IPS-20b (cell line): ENCODE data around the gene FABP3.

Source experiments
- H3K27ac ChIP-seq: one replicate; pipeline ENCODE4 v1.5.1; 2013; ENCODE audit warnings: low read length
- H3K27me3 ChIP-seq: 2 replicates; pipeline ENCODE4 v1.6.1; 2013; ENCODE audit warnings: mild to moderate bottlenecking, low read length, inconsistent platforms; ENCODE audit not compliant: insufficient read depth
- H3K36me3 ChIP-seq: 2 replicates; pipeline ENCODE4 v1.6.1; 2013; ENCODE audit warnings: low read depth, mild to moderate bottlenecking, inconsistent platforms, low read length, moderate library complexity; ENCODE audit not compliant: insufficient read depth
- H3K4me1 ChIP-seq: 2 replicates; pipeline ENCODE4 v1.6.1; 2013; ENCODE audit warnings: mild to moderate bottlenecking, control low read depth, inconsistent platforms, low read length, moderate library complexity; ENCODE audit not compliant: insufficient read depth
- H3K4me3 ChIP-seq: 2 replicates; pipeline ENCODE4 v1.5.1; 2013; ENCODE audit warnings: mild to moderate bottlenecking, low read length, inconsistent platforms
- H3K9ac ChIP-seq: 2 replicates; pipeline ENCODE4 v1.6.1; 2013; ENCODE audit warnings: low read depth, mild to moderate bottlenecking, inconsistent platforms, low read length, moderate library complexity
- H3K9me3 ChIP-seq: 2 replicates; pipeline ENCODE4 v1.6.1; 2013; ENCODE audit warnings: mild to moderate bottlenecking, low read depth, low read length, inconsistent platforms; ENCODE audit not compliant: insufficient read depth

Gene FABP3

GRCh38 chr1:31373056-31373896, at the start of gene FABP3:
FABP3 (minus strand) TSS chr1:31373076; CDS start chr1:31373014, 62 bp downstream.
- Histone ChIP-seq H3K9ac (peak within 1 kb of the TSS; percentile 83; the same call in 1 of the 2 replicates), H3K27ac (peak within 1 kb of the TSS; percentile 45)

GRCh38 chr1:31421371-31422040, 48.6 kb upstream of the FABP3 start:
- Histone ChIP-seq H3K27ac (no peak overlapping the region), H3K4me1 (no peaks in the 10 kb centered on the region), H3K36me3 (no peaks in the 10 kb centered on the region), H3K9ac (no peak overlapping the region), H3K4me3 (no peak overlapping the region), H3K9me3 (no peaks in the 10 kb centered on the region), H3K27me3 (no peaks in the 10 kb centered on the region)

More at GRCh38 chr1:31373056-31373896, at the start of gene FABP3:
- Histone ChIP-seq H3K4me3 (peak within 1 kb of the TSS; percentile 71), H3K4me1 (peaks cover 19% of the 10 kb centered on the region; the same call in 1 of the 2 replicates), H3K9me3 (no peaks in the 10 kb centered on the region), H3K36me3 (peaks cover 7% of the 10 kb centered on the region; the same call in 1 of the 2 replicates), H3K27me3 (no peaks in the 10 kb centered on the region)

- H3K9ac ChIP-seq, result no peak overlapping the region
- H3K27me3 ChIP-seq, result no peaks in the 10 kb centered on the region
- H3K27ac ChIP-seq, result no peak overlapping the region
- H3K9me3 ChIP-seq, result no peaks in the 10 kb centered on the region
- no peak overlapping the region for H3K4me3 ChIP-seq
- H3K36me3 ChIP-seq, result no peaks in the 10 kb centered on the region
- no peaks in the 10 kb centered on the region for H3K4me1 ChIP-seq
Observed at GRCh38 chr1:31420716-31421115, 47.8 kb upstream of the FABP3 start.

GRCh38 chr1:31418626-31419323, 45.9 kb upstream of the FABP3 start:
- H3K4me3 ChIP-seq, result no peak overlapping the region
- no peaks in the 10 kb centered on the region for H3K27me3 ChIP-seq
- H3K9me3 ChIP-seq, result no peaks in the 10 kb centered on the region
- peaks cover 8% of the 10 kb centered on the region for H3K4me1 ChIP-seq
- H3K36me3 ChIP-seq, result no peaks in the 10 kb centered on the region
- no peak overlapping the region for H3K9ac ChIP-seq
- no peak overlapping the region for H3K27ac ChIP-seq

GRCh38 chr1:31417148-31417547, 44.3 kb upstream of the FABP3 start:
- no peak overlapping the region for H3K4me3 ChIP-seq
- no peaks in the 10 kb centered on the region for H3K36me3 ChIP-seq
- H3K27ac ChIP-seq, result no peak overlapping the region
- H3K9ac ChIP-seq, result no peak overlapping the region
- no peaks in the 10 kb centered on the region for H3K9me3 ChIP-seq
- peaks cover 7% of the 10 kb centered on the region; the same call in 1 of the 2 replicates for H3K27me3 ChIP-seq
- peaks cover 12% of the 10 kb centered on the region for H3K4me1 ChIP-seq

GRCh38 chr1:31416101-31416736, 43.3 kb upstream of the FABP3 start:
- Histone ChIP-seq H3K9me3 (no peaks in the 10 kb centered on the region), H3K4me1 (peaks cover 12% of the 10 kb centered on the region), H3K36me3 (no peaks in the 10 kb centered on the region), H3K4me3 (no peak overlapping the region), H3K9ac (peak overlapping the region; percentile 18; the same call in 1 of the 2 replicates), H3K27me3 (peaks cover 15% of the 10 kb centered on the region; the same call in 1 of the 2 replicates), H3K27ac (no peak overlapping the region)

- no peaks in the 10 kb centered on the region for H3K9me3 ChIP-seq
- H3K9ac ChIP-seq, result peak overlapping the region; percentile 18; the same call in 1 of the 2 replicates
- H3K4me1 ChIP-seq, result peaks cover 12% of the 10 kb centered on the region
- no peak overlapping the region for H3K27ac ChIP-seq
- H3K36me3 ChIP-seq, result no peaks in the 10 kb centered on the region
- H3K4me3 ChIP-seq, result no peak overlapping the region
- H3K27me3 ChIP-seq, result peaks cover 19% of the 10 kb centered on the region; the same call in 1 of the 2 replicates
Observed at GRCh38 chr1:31415658-31416057, 42.8 kb upstream of the FABP3 start.

- Histone ChIP-seq H3K9me3 (no peaks in the 10 kb centered on the region), H3K27ac (no peak overlapping the region), H3K4me3 (peak overlapping the region; percentile 88), H3K36me3 (no peaks in the 10 kb centered on the region), H3K4me1 (peaks cover 12% of the 10 kb centered on the region), H3K27me3 (peaks cover 24% of the 10 kb centered on the region; the same call in 1 of the 2 replicates), H3K9ac (peak overlapping the region; percentile 86; the same call in 1 of the 2 replicates)
Observed at GRCh38 chr1:31414980-31415370, 42.1 kb upstream of the FABP3 start.

- Histone ChIP-seq H3K4me1 (peaks cover 12% of the 10 kb centered on the region), H3K27me3 (peaks cover 24% of the 10 kb centered on the region; the same call in 1 of the 2 replicates), H3K4me3 (peak overlapping the region; percentile 88), H3K9ac (peak overlapping the region; percentile 86; the same call in 1 of the 2 replicates), H3K27ac (no peak overlapping the region), H3K36me3 (no peaks in the 10 kb centered on the region), H3K9me3 (no peaks in the 10 kb centered on the region)
Observed at GRCh38 chr1:31413405-31414001, 40.6 kb upstream of the FABP3 start.

- H3K9me3 ChIP-seq, result no peaks in the 10 kb centered on the region
- peaks cover 24% of the 10 kb centered on the region; the same call in 1 of the 2 replicates for H3K27me3 ChIP-seq
- H3K4me3 ChIP-seq, result peak within 1 kb of the TSS; percentile 88
- H3K9ac ChIP-seq, result peak within 1 kb of the TSS; percentile 86
- no peak within 1 kb of the TSS for H3K27ac ChIP-seq
- H3K36me3 ChIP-seq, result no peaks in the 10 kb centered on the region
- peaks cover 12% of the 10 kb centered on the region for H3K4me1 ChIP-seq
Observed at GRCh38 chr1:31412732-31413404, 40.0 kb upstream of the FABP3 start, which contains the start of gene SERINC2. SERINC2 (plus strand) TSS chr1:31413213; CDS start chr1:31413266, 53 bp downstream.
